CD1c-positive myeloid dendritic cell (primary cell): Measurements from ENCODE around the gene UPK1B.

Experiments
- DNase-seq: peaks from one replicate; pipeline ENCODE4 v3.0.0-alpha.2; 2016; ENCODE audit errors: extremely low spot score

Gene UPK1B

GRCh38 chr3:119176778-119177177 is 3.4 kb downstream of the UPK1B start:
- DNase-seq: no peak

- DNase-seq: no peak
Observed at GRCh38 chr3:119177321-119177720, 3.9 kb downstream of the UPK1B start.

DNA sequence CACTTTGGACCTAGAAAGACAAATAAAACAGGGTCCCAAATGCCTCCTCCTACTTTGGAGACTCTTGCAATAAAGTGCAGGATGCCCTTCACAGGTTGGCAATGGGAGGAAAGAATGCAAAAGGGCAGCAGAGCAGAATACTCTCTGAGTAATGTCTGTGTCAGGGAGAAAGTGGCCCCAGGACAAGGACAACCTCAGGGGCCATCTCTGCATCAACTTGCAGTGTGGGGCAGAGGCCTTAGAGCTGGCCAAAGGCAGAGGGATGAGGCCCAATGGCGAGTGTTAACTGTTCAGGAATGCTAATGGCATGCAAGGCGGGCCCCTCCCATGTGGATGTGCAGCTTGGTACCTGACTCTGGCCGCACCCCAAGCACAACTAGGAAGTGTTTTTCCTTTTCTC is 8.4 kb downstream of the UPK1B start:
- DNase-seq: no peak

DNA sequence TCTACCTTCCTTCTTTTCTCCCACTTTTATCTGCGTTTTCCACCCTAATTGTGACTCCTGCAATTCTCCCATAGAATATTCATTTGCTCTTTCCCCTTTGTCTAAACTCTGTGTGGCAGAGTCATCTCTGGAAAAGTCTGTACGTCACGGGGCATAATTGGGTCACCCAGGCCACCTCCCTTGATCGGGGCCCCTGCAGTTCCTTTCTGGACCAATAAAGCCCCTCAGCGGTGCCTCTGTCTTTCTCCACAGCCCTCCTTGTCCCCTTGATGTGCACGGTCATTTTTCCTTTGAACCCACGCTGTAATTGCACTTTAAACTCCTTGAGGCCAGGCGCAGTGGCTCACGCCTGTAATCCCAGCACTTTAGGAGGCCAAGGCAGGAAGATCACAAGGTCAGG is 10.7 kb downstream of the UPK1B start:
- DNase-seq: no peak

DNA sequence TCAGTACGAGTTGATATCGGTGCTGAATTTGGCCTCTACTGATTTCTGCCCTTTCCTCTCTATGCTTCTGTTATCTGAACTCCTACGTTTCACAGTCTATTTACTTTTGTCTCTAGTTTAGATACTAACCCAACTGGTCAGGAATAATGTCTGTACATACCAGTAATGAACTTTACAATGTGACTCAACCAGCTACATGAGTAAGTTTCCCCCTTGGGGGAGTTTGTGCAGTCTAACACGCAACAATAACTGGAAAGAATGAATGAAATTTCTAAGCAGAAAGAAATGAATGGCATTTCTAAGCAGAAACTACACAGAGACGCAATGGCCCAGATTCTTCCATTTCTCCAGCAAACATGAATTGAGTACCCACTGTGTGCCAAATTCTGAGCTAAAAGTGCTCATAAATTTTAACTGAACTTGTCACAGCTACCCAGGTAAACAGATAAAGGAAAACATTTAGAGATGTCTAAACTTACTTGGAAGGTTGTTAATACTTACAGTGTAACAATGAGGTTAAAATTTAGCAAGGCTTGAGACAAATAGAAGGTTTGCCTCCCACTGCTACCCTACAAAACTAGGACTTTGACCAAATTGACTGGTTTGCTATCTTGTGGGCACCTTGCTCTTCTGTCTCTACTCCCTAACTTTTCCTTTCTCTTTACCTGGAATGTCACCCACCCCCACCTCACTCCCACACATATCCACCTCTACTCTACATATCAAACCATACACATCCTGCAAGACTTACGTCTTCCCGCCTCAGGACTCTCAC is 11.6 kb downstream of the UPK1B start:
- no peak for DNase-seq

GRCh38 chr3:119187266-119187665 is 13.9 kb downstream of the UPK1B start:
- DNase-seq: no peak

DNA sequence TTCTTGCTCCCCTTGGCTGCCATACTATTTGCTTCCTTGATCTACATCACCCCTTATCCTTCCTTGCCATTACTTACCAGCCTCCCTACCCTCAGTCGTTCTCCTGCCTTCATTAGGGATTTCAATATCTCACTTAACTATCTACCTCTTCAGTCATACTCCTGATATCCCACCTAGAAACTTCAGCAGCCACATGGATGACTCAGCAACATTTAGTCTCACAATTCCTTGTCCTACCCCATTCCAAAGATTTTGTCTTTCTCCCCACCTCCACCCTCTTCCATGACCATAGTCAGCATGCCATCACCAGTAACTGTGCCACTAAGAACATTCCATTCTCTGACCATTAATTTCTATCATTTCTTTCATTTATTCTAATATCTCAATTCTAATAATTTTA is 18.4 kb downstream of the UPK1B start:
- no peak for DNase-seq

- no peak for DNase-seq
Observed at GRCh38 chr3:119194237-119195150, 21.1 kb downstream of the UPK1B start.

DNA sequence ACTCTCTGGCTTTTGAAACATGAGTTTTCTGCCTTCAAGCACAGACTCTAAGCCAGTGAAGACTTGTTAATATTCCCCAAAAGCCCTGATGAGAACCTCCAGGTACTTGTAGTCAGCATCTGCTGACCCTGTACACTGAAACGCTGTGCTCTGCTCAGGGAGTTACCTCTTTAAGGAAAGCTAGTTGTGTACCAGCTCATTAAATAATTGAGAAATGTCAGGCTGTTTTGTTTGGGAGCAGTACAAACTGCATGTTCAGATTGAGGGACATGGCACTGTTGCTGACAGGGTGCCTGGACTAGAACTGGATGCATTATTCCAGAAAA is 21.7 kb downstream of the UPK1B start:
- no peak for DNase-seq

- no peak for DNase-seq
Observed at GRCh38 chr3:119195911-119196310, 22.5 kb downstream of the UPK1B start.

- no peak for DNase-seq
Observed at GRCh38 chr3:119205209-119205608, 31.8 kb downstream of the UPK1B start.

- no peak for DNase-seq
Observed at GRCh38 chr3:119205685-119206084, 32.3 kb downstream of the UPK1B start.

GRCh38 chr3:119206611-119207511 is 33.5 kb downstream of the UPK1B start:
- no peak for DNase-seq

DNA sequence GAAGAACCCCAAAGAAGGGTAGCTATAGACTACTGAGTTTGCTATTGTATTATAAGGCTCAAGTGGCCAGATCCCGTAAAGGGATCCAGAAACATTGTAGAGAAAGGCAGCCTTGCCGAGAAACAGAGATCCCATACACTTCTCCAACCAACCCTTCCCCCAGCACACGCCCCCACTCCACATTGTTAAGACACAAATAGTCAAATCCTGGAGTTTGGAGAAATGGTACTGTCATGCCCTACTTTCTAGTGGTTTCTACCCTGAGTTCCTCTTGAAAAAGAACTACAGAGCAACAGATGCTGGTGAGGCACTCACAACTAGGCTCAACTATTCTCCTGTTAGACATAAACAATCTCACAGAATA is 34.1 kb downstream of the UPK1B start:
- DNase-seq: no peak

DNA sequence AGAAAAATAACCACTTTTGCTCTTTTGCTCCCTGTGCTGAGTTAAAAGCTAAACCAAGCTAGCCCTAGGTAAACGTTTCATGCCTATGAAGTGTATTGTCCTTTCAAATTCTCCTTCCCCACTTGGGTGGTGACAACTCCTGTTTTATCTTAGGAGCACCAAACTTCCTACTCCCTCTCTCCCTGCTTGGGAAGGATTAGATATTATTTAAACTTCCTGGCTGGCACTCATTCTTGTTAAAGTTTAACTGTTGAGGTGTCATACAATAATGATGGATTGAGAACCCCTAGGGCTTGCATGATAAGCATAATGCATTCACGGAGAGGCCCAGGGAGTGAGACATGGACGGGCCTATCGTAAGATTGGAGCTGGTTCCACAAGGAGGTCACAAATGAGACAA is 37.8 kb downstream of the UPK1B start:
- DNase-seq: no peak

- DNase-seq: no peak
Observed at GRCh38 chr3:119211803-119212202, 38.4 kb downstream of the UPK1B start.

DNA sequence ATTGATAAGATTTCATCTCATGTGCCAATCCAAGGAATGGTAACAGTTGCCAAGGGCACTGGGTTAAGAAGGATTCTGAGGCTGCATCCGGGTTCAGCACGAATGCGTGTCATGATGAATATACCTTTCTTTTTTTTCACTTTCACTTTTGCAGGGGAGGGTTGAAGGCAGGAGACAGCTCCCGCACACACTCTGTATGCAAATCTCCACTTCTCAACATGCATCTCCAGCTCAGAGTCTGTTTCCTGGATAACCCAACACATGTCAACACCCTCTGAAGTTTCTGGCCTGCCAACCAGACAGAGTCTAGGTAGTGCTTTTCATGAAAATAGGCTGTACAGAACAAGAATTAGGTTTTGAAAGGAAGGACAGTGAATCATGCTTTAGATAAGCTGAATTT is 45.7 kb downstream of the UPK1B start:
- no peak for DNase-seq

DNA sequence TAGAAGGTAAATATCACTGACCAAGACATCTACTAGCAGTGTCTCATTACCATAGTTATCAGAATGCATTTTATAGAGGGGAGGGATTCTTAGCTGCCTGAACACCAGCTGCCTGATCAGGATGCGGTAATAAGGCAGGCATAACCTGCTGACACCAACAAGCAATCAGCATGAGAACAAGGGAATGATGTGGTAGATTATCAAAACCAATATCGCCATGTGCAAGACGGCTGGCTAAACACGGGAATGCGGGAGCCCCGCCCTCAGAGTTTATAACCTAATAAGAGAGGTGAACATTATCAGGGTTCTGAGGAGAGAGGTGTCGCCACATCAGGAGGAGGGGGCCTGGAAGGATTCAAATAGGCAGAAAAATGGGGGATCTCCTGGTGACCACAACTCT is 46.8 kb downstream of the UPK1B start:
- DNase-seq: no peak

- DNase-seq: no peak
Observed at GRCh38 chr3:119220970-119221667, 47.7 kb downstream of the UPK1B start.

GRCh38 chr3:119221779-119222320 is 48.5 kb downstream of the UPK1B start:
- no peak for DNase-seq

DNA sequence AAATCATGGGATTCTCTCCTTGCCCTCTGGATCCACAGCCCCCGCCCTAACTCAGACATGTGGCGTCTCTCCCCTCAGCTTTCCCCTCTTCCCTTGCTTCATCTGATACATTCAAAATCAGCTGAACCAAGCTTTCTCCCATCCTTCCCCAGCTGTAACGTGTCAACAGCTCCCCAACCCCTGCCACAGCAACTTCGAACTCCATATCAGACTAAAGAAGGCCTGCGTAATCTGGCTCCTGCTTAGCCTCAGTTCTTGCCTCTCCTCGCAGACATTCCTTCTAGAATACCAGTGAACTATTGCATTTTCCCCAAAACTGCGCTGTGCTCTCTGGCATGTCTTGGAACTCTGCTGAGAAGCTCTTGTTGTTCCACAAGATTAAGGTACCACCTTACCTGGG is 49.0 kb downstream of the UPK1B start:
- no peak for DNase-seq
